Measurements from ENCODE around the gene GPHN. TPM values are rescaled to one million over a fixed set of nuclear protein-coding genes. Genes with fewer than 3 reads are reported as not detected.

The GPHN gene
- total and polyA plus RNA-seq, 10 of the 15 experiments (the other 5 are each of a cell fraction or from before 2014, with no cell fraction given) = 22.3 to 48.8 (median 33.1) TPM

DNA sequence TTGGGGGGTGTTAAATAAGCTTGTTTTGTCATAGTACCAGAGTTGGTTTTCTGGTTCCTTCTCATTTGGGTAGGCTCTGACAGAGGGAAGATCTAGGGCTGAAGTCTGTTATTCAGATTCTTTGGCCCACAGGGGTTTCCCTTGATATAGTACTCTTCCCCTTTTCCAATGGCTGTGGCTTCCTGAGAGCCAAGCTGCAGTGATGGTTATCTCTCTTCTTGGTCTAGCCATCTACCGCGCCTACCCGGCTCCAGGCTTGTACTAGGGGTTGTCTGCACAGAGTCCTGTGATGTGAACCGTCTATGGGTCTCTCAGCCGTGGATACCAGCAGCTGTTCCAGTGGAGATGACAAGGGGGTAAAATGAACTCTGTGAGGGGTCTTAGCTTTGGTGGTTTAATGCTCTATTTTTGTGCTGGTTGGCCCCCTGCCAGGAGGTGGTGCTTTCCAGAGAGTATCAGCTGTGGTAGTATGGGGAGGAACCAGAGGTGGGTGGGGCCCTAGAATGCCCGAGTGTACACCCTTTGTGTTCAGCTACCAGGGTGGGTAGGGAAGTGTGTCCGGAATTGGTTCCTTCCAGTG, 209.7 kb downstream of the GPHN start (continued):
- no peak for TF ChIP-seq STAT1 (conservative IDR thresholded peaks at IDR 0.05)
- TF ChIP-seq RCOR1 (conservative IDR thresholded peaks at IDR 0.05; ENCODE audit: low read depth, low read length) = no peak
- no peak for TF ChIP-seq POLR2AphosphoS5 (IDR thresholded peaks at IDR 0.05; ENCODE audit: low read length)

- no peak for ATAC-seq
- Histone ChIP-seq H3K4me3 (no peak overlapping the region), H3K4me1 (ENCODE audit: control insufficient read depth, insufficient read depth, low read length) (no peaks in the 10 kb centered on the region), H3K79me2 (ENCODE audit: control insufficient read depth, insufficient read depth, low read length) (no peaks in the 10 kb centered on the region), H3K9me3 (replicated peaks; ENCODE audit: control insufficient read depth, insufficient read depth, low read length) (peaks cover 9% of the 10 kb centered on the region), H3K9ac (ENCODE audit: control insufficient read depth, insufficient read depth, low read length) (no peak overlapping the region), H3K36me3 (ENCODE audit: control insufficient read depth in 2 of 2, insufficient read depth in 2 of 2, low read length in 1 of 2) (no peaks in the 10 kb centered on the region), H3K27ac (ENCODE audit: control insufficient read depth, insufficient read depth) (no peak overlapping the region), H3K27me3 (replicated peaks in 1 of 2; ENCODE audit: control insufficient read depth in 2 of 2, insufficient read depth in 2 of 2, low read length in 1 of 2) (no peaks in the 10 kb centered on the region), H3K4me2 (ENCODE audit: control insufficient read depth, insufficient read depth) (no peak overlapping the region), H2AFZ (ENCODE audit: control insufficient read depth, low read depth, low read length) (no peak overlapping the region), H4K20me1 (ENCODE audit: control insufficient read depth, insufficient read depth) (no peaks in the 10 kb centered on the region)
- ChIA-PET CTCF (interaction anchor here (1.3 kb wide), 1 partner anchor 21 kb away, joined by 3 read pairs; no protein-coding TSS in a partner anchor), SMC1A (ENCODE audit: uncharacterized antibody, unreplicated experiment) (no interaction called here), POLR2A (no interaction called here), RAD21 (ENCODE audit: unreplicated experiment) (no interaction called here)
- in situ Hi-C loops (cut with MboI) = no loop called here
- DNase-seq (ENCODE audit: low read depth, low spot score) = no peak
- intact Hi-C loops (cut with micrococcal nuclease; ENCODE audit: unreplicated experiment) = no loop called here
- no peak for FAIRE-seq
- WGBS (ENCODE audit: insufficient coverage, insufficient replicate concordance, low lambda C conversion rate, missing lambda C conversion rate) = 100% methylated on average over 1 of the region's 1 CpG
- no TSS peak for BruUV-seq (replicated peaks)
- TF ChIP-seq YBX1 (IDR thresholded peaks at IDR 0.05) (no peak), SMC3 (IDR thresholded peaks at IDR 0.05; ENCODE audit: borderline replicate concordance, low read length) (no peak), NFXL1 (IDR thresholded peaks at IDR 0.05; ENCODE audit: borderline replicate concordance) (no peak), TARDBP (IDR thresholded peaks at IDR 0.05; ENCODE audit: borderline replicate concordance) (no peak), SMAD5 (IDR thresholded peaks at IDR 0.05; ENCODE audit: low read depth) (no peak), PAX5 (IDR thresholded peaks at IDR 0.05; ENCODE audit: borderline replicate concordance, low read depth, low read length) (no peak), HDGF (IDR thresholded peaks at IDR 0.05) (no peak), PRDM15 (CRISPR knock-in tag; IDR thresholded peaks at IDR 0.05) (no peak), BRCA1 (IDR thresholded peaks at IDR 0.05; ENCODE audit: low read depth, low read length) (no peak), ESRRA (IDR thresholded peaks at IDR 0.05; ENCODE audit: low read length) (no peak), RBBP5 (conservative IDR thresholded peaks at IDR 0.05) (no peak), MYC (IDR thresholded peaks at IDR 0.05; ENCODE audit: insufficient read depth, insufficient read length, insufficient replicate concordance, low read length, severe bottlenecking) (no peak), NR2C1 (IDR thresholded peaks at IDR 0.05) (no peak)
- TF ChIP-seq, protein P1, sequence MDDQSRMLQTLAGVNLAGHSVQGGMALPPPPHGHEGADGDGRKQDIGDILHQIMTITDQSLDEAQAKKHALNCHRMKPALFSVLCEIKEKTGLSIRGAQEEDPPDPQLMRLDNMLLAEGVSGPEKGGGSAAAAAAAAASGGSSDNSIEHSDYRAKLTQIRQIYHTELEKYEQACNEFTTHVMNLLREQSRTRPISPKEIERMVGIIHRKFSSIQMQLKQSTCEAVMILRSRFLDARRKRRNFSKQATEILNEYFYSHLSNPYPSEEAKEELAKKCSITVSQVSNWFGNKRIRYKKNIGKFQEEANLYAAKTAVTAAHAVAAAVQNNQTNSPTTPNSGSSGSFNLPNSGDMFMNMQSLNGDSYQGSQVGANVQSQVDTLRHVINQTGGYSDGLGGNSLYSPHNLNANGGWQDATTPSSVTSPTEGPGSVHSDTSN (IDR thresholded peaks at IDR 0.05; ENCODE audit: insufficient replicate concordance, low read depth, low read length) = no peak
These were observed 217.0 kb downstream of the GPHN start for GRCh38 chr14:66724996-66725395.
